Stimulated activated CD8-positive, alpha-beta memory T cell treated with anti-CD3 and anti-CD28 coated beads, Interleukin-4, amount 100 ng/mL, for 1 hour (primary cell): ENCODE measurements around the gene ST8SIA6.

Experiments used
- DNase-seq, 2 donors: peaks; one replicate each; pipeline ENCODE4 v3.0.0-alpha.2; 2020; ENCODE audit warnings: low read depth in 2 of 2, low spot score in 1 of 2

ST8SIA6 gene

GRCh38 chr10:17272648-17273047 lies 181.7 kb downstream of the ST8SIA6 start:
- DNase-seq = no peak
